ENCODE data around the gene ID1.
"Not testable (repeated sequence)": the region's sequence is repeated elsewhere in the genome, so short reads cannot be mapped to it uniquely, and the experiment has no call there.

Gene ID1

GRCh38 chr20:31604567-31605030 is 490 bp upstream of the ID1 start:
- H3K9me3 ChIP-seq (ENCODE audit: insufficient read depth, low read depth, low read length), result no peaks in the 10 kb centered on the region
- H3K36me3 ChIP-seq (ENCODE audit: insufficient read depth, low read length), result peaks cover 5% of the 10 kb centered on the region; the same call in 1 of the 2 replicates
- WGBS, result 5% methylated on average over 14 of the region's 14 CpGs
- H3K27ac ChIP-seq (ENCODE audit: low read depth, low read length), result peak overlapping the region; percentile 98
- H3K9ac ChIP-seq (ENCODE audit: low read depth, low read length), result peak overlapping the region; percentile 78
- peaks cover 29% of the 10 kb centered on the region for H3K4me1 ChIP-seq (ENCODE audit: insufficient read depth, low read length)
- H3K4me3 ChIP-seq (ENCODE audit: low read length), result peak overlapping the region; percentile 93
- H3K27me3 ChIP-seq (ENCODE audit: insufficient read depth, low read length), result no peaks in the 10 kb centered on the region

DNA sequence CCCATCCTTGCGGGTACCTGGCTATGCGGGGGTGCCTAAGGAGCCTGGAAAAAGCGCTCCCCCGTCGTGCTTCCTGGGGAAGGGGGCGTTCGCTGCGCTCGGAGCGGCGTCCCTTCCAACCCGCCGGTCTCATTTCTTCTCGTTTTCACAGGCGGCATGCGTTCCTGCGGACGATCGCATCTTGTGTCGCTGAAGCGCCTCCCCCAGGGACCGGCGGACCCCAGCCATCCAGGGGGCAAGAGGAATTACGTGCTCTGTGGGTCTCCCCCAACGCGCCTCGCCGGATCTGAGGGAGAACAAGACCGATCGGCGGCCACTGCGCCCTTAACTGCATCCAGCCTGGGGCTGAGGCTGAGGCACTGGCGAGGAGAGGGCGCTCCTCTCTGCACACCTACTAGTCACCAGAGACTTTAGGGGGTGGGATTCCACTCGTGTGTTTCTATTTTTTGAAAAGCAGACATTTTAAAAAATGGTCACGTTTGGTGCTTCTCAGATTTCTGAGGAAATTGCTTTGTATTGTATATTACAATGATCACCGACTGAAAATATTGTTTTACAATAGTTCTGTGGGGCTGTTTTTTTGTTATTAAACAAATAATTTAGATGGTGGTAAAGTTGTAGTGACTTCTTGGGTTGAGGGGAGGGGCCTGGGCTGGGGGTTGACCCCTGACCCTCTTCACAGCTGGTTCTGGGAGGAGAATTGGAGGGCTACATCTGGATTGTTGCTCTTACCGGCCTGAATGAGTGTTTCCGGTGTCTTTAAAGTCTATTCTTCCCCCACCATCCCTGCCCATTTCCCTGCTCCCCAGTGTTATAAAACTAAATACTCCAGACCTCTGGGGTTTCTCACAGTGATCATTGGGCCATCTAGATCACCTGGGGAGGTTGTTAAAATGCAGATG is 1.1 kb downstream of the ID1 start:
- H3K27me3 ChIP-seq (ENCODE audit: insufficient read depth, low read length), result no peaks in the 10 kb centered on the region
- H3K4me1 ChIP-seq (ENCODE audit: insufficient read depth, low read length), result peaks cover 33% of the 10 kb centered on the region
- H3K4me3 ChIP-seq (ENCODE audit: low read length), result peak overlapping the region; percentile 93
- H3K9ac ChIP-seq (ENCODE audit: low read depth, low read length), result peak overlapping the region; percentile 90
- no peaks in the 10 kb centered on the region for H3K9me3 ChIP-seq (ENCODE audit: insufficient read depth, low read depth, low read length)
- WGBS, result under 1% methylated on average over 39 of the region's 39 CpGs
- H3K27ac ChIP-seq (ENCODE audit: low read depth, low read length), result peak overlapping the region; percentile 98
- peaks cover 5% of the 10 kb centered on the region; the same call in 1 of the 2 replicates for H3K36me3 ChIP-seq (ENCODE audit: insufficient read depth, low read length)

- no peaks in the 10 kb centered on the region for H3K27me3 ChIP-seq (ENCODE audit: insufficient read depth, low read length)
- H3K9ac ChIP-seq (ENCODE audit: low read depth, low read length), result peak overlapping the region; percentile 90
- peak overlapping the region; percentile 93 for H3K4me3 ChIP-seq (ENCODE audit: low read length)
Measured at GRCh38 chr20:31606804-31607639, 1.9 kb downstream of the ID1 start.

GRCh38 chr20:31607640-31608250 is 2.7 kb downstream of the ID1 start:
- no peaks in the 10 kb centered on the region for H3K9me3 ChIP-seq (ENCODE audit: insufficient read depth, low read depth, low read length)
- peak overlapping the region; percentile 93 for H3K4me3 ChIP-seq (ENCODE audit: low read length)
- H3K27me3 ChIP-seq (ENCODE audit: insufficient read depth, low read length), result no peaks in the 10 kb centered on the region
- WGBS, result 51% methylated on average over 8 of the region's 9 CpGs
- H3K9ac ChIP-seq (ENCODE audit: low read depth, low read length), result peak overlapping the region; percentile 59
- peaks cover 5% of the 10 kb centered on the region; the same call in 1 of the 2 replicates for H3K36me3 ChIP-seq (ENCODE audit: insufficient read depth, low read length)
- H3K4me1 ChIP-seq (ENCODE audit: insufficient read depth, low read length), result peaks cover 29% of the 10 kb centered on the region
- H3K27ac ChIP-seq (ENCODE audit: low read depth, low read length), result peak overlapping the region; percentile 98

More at GRCh38 chr20:31606804-31607639, 1.9 kb downstream of the ID1 start:
- Histone ChIP-seq H3K36me3 (ENCODE audit: insufficient read depth, low read length) (peaks cover 5% of the 10 kb centered on the region; the same call in 1 of the 2 replicates), H3K27ac (ENCODE audit: low read depth, low read length) (peak overlapping the region; percentile 98), H3K4me1 (ENCODE audit: insufficient read depth, low read length) (peaks cover 33% of the 10 kb centered on the region), H3K9me3 (ENCODE audit: insufficient read depth, low read depth, low read length) (no peaks in the 10 kb centered on the region)
- WGBS, result 16% methylated on average over 8 of the region's 8 CpGs

DNA sequence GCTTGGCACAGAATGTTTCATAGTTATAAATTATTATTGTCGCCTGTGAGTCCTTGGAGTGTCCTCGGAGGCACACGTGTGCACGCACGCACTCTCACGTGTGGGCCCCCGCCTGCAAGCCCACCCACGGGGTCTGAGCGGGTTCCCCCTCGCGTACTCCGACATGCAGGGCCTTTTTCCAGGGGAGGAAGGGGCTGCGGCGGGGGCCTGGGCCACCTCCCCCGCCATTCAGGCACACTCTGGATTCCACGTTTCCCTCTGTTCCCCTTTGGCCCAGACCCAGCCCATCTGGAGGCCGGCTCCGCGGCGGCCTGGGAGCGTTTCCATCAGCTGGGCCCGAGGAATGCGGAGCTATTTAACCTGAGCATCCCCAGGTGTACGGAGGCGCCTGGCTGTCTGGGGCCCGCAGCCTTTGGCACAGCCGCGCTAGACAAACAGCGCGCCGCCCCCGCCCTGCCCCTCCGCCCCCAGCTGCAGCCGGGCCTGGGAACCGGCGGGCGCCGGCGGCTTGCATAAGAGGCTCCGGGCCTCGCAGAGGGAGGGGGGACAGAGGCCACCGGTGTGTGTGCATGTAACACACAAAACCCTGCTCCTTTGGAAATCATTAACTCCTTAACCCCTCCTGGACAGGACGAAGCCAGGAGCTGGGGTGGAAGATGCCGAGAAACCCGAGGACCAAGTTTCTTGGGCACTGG is 3.3 kb downstream of the ID1 start:
- Histone ChIP-seq H3K27ac (ENCODE audit: low read depth, low read length) (peak overlapping the region; percentile 98), H3K9me3 (ENCODE audit: insufficient read depth, low read depth, low read length) (no peaks in the 10 kb centered on the region), H3K4me1 (ENCODE audit: insufficient read depth, low read length) (peaks cover 26% of the 10 kb centered on the region), H3K9ac (ENCODE audit: low read depth, low read length) (peak overlapping the region; percentile 59), H3K27me3 (ENCODE audit: insufficient read depth, low read length) (no peaks in the 10 kb centered on the region), H3K36me3 (ENCODE audit: insufficient read depth, low read length) (peaks cover 5% of the 10 kb centered on the region; the same call in 1 of the 2 replicates), H3K4me3 (ENCODE audit: low read length) (peak overlapping the region; percentile 93)
- 14% methylated on average over 45 of the region's 45 CpGs for WGBS

GRCh38 chr20:31612271-31612640 is 7.2 kb downstream of the ID1 start:
- H3K9ac ChIP-seq (ENCODE audit: low read depth, low read length); H3K36me3 ChIP-seq (ENCODE audit: insufficient read depth, low read length); H3K9me3 ChIP-seq (ENCODE audit: insufficient read depth, low read depth, low read length); H3K27ac ChIP-seq (ENCODE audit: low read depth, low read length); H3K27me3 ChIP-seq (ENCODE audit: insufficient read depth, low read length); H3K4me3 ChIP-seq (ENCODE audit: low read length): not testable (repeated sequence)
- peaks cover 21% of the 10 kb centered on the region for H3K4me1 ChIP-seq (ENCODE audit: insufficient read depth, low read length)
- 90% methylated on average over 12 of the region's 12 CpGs for WGBS

- Histone ChIP-seq H3K4me1 (ENCODE audit: insufficient read depth, low read length) (peaks cover 4% of the 10 kb centered on the region), H3K9me3 (ENCODE audit: insufficient read depth, low read depth, low read length) (no peaks in the 10 kb centered on the region), H3K4me3 (ENCODE audit: low read length) (no peak overlapping the region), H3K27ac (ENCODE audit: low read depth, low read length) (no peak overlapping the region), H3K36me3 (ENCODE audit: insufficient read depth, low read length) (no peaks in the 10 kb centered on the region), H3K9ac (ENCODE audit: low read depth, low read length) (no peak overlapping the region), H3K27me3 (ENCODE audit: insufficient read depth, low read length) (no peaks in the 10 kb centered on the region)
- 94% methylated on average over 7 of the region's 8 CpGs for WGBS
Measured at GRCh38 chr20:31615416-31615815, 10.3 kb downstream of the ID1 start.

DNA sequence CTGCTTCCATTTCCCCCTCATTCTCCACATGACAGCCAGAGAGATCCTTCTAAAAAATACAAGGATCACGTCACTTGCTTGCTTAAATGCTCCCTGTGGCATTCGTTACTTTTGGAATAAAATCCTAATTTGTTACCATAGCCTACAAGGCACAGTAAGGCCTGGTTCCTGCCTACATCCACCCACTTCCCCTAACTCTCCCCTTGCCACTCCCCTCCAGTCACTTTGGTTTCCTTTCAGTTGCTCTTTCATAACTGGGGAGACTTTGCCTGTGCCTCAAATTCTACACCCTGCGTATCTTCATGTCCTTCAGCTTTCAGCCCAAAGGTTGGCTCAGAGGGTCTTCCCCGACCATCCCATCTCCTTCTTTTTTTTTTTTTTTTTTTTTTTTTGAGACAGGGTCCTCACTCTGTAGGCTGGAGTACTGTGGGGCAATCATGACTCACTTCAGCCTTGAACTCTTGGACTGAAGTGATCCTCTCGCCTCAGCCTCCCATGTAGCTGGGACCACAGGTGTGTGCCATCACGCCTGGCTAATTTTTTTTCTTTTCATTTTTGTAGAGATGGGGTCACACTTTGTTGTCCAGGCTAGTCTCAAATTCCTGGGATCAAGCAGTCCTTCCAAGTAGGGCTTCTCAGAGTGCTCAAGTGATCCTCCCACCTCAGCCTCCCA is 12.5 kb downstream of the ID1 start:
- Histone ChIP-seq H3K36me3 (ENCODE audit: insufficient read depth, low read length) (no peaks in the 10 kb centered on the region), H3K4me3 (ENCODE audit: low read length) (no peak overlapping the region), H3K27ac (ENCODE audit: low read depth, low read length) (no peak overlapping the region), H3K9ac (ENCODE audit: low read depth, low read length) (no peak overlapping the region), H3K4me1 (ENCODE audit: insufficient read depth, low read length) (no peaks in the 10 kb centered on the region), H3K27me3 (ENCODE audit: insufficient read depth, low read length) (no peaks in the 10 kb centered on the region), H3K9me3 (ENCODE audit: insufficient read depth, low read depth, low read length) (no peaks in the 10 kb centered on the region)
- WGBS, result 92% methylated on average over 5 of the region's 6 CpGs

GRCh38 chr20:31620246-31620645 is 15.2 kb downstream of the ID1 start:
- WGBS, result 95% methylated on average over 3 of the region's 3 CpGs
- Histone ChIP-seq H3K27me3 (ENCODE audit: insufficient read depth, low read length) (no peaks in the 10 kb centered on the region), H3K4me1 (ENCODE audit: insufficient read depth, low read length) (no peaks in the 10 kb centered on the region), H3K9ac (ENCODE audit: low read depth, low read length) (no peak overlapping the region; the same call in 1 of the 2 replicates), H3K9me3 (ENCODE audit: insufficient read depth, low read depth, low read length) (no peaks in the 10 kb centered on the region), H3K4me3 (ENCODE audit: low read length) (no peak overlapping the region), H3K36me3 (ENCODE audit: insufficient read depth, low read length) (no peaks in the 10 kb centered on the region), H3K27ac (ENCODE audit: low read depth, low read length) (no peak overlapping the region)

DNA sequence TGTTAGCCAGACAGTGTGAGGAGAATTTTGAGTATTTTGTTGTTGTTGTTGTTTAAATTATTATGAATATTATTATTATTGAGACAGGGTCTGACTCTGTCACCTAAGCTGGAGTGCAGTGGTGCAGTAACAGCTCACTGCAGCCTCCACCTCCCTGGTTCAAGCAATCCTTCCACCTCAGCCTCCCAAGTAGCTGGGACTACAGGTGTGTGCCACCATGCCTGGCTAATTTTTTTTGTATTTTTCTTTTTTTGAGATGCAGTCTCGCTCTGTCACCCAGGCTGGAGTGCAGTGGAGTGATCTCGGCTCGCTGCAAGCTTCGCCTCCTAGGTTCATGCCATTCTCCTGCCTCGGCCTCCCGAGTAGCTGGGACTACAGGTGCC is 18.0 kb downstream of the ID1 start:
- not testable (repeated sequence) for H3K27me3 ChIP-seq (ENCODE audit: insufficient read depth, low read length); H3K4me3 ChIP-seq (ENCODE audit: low read length); H3K27ac ChIP-seq (ENCODE audit: low read depth, low read length); H3K9ac ChIP-seq (ENCODE audit: low read depth, low read length); H3K4me1 ChIP-seq (ENCODE audit: insufficient read depth, low read length); H3K36me3 ChIP-seq (ENCODE audit: insufficient read depth, low read length); H3K9me3 ChIP-seq (ENCODE audit: insufficient read depth, low read depth, low read length)
- WGBS, result 93% methylated on average over 6 of the region's 6 CpGs
